WERI-Rb-1 (cell line): ENCODE measurements around the gene ACOXL.

Experiments
- DNase-seq: peaks from one replicate; pipeline ENCODE4 v3.0.0-alpha.2; 2020
- H3K27ac ChIP-seq: fragments of 250-450 bp; sonication (Bioruptor Pico); 2 replicates; pipeline ENCODE4 v1.5.1; 2020; ENCODE audit warnings: mild to moderate bottlenecking, moderate library complexity
- H3K27me3 ChIP-seq: fragments of 250-450 bp; sonication (Bioruptor Pico); 2 replicates; pipeline ENCODE4 v1.5.1; 2021; ENCODE audit warnings: mild to moderate bottlenecking, low read depth, moderate library complexity; ENCODE audit not compliant: insufficient read depth, severe bottlenecking
- H3K36me3 ChIP-seq: fragments of 250-450 bp; sonication (Bioruptor Pico); 2 replicates; pipeline ENCODE4 v1.5.1; 2020; ENCODE audit warnings: mild to moderate bottlenecking, moderate library complexity
- H3K4me3 ChIP-seq: 2 replicates; pipeline ENCODE4 v1.5.1; 2011; ENCODE audit warnings: low read depth, mild to moderate bottlenecking, control low read depth, low read length
- H3K9me3 ChIP-seq: fragments of 250-450 bp; sonication (Bioruptor Pico); 2 replicates; pipeline ENCODE4 v1.5.1; 2021; ENCODE audit warnings: mild to moderate bottlenecking, moderate library complexity; ENCODE audit not compliant: severe bottlenecking
- CTCF ChIP-seq: IDR thresholded peaks from 2 replicates; pipeline ENCODE4 v1.5.1; 2011; ENCODE audit warnings: low read depth, mild to moderate bottlenecking, control low read depth, inconsistent platforms, low read length

ACOXL gene

GRCh38 chr2:111116011-111116746 lies 383.8 kb downstream of the ACOXL start:
- Histone ChIP-seq H3K27ac (no peak overlapping the region), H3K27me3 (peaks cover 76% of the 10 kb centered on the region), H3K9me3 (no peaks in the 10 kb centered on the region), H3K4me3 (no peak overlapping the region), H3K36me3 (no peaks in the 10 kb centered on the region)
- no peak for TF ChIP-seq CTCF
- DNase-seq = no peak

- DNase-seq = peak; percentile 77
- peak; percentile 83 for TF ChIP-seq CTCF
- H3K9me3 ChIP-seq = no peaks in the 10 kb centered on the region
- peaks cover 73% of the 10 kb centered on the region for H3K27me3 ChIP-seq
- no peak overlapping the region for H3K4me3 ChIP-seq
- no peaks in the 10 kb centered on the region for H3K36me3 ChIP-seq
- H3K27ac ChIP-seq = no peak overlapping the region
Observed at GRCh38 chr2:111116843-111117597, 384.6 kb downstream of the ACOXL start.

GRCh38 chr2:111117598-111118480 lies 385.5 kb downstream of the ACOXL start:
- H3K9me3 ChIP-seq = no peaks in the 10 kb centered on the region
- no peaks in the 10 kb centered on the region for H3K36me3 ChIP-seq
- no peak overlapping the region for H3K27ac ChIP-seq
- H3K27me3 ChIP-seq = peaks cover 66% of the 10 kb centered on the region
- no peak for DNase-seq
- TF ChIP-seq CTCF = no peak
- no peak overlapping the region for H3K4me3 ChIP-seq

- Histone ChIP-seq H3K27me3 (peaks cover 60% of the 10 kb centered on the region), H3K27ac (no peak overlapping the region), H3K4me3 (no peak overlapping the region), H3K9me3 (no peaks in the 10 kb centered on the region), H3K36me3 (no peaks in the 10 kb centered on the region)
- no peak for DNase-seq
- no peak for TF ChIP-seq CTCF
Observed at GRCh38 chr2:111118481-111118980, 386.2 kb downstream of the ACOXL start.

- Histone ChIP-seq H3K4me3 (peak overlapping the region; percentile 51; the same call in 1 of the 2 replicates), H3K27me3 (peaks cover 55% of the 10 kb centered on the region), H3K9me3 (no peaks in the 10 kb centered on the region), H3K36me3 (peaks cover 4% of the 10 kb centered on the region), H3K27ac (no peak overlapping the region)
- DNase-seq = no peak
- TF ChIP-seq CTCF = no peak
Observed at GRCh38 chr2:111118981-111119821, 386.8 kb downstream of the ACOXL start.
